ENCODE measurements around the gene STK11.

DNA sequence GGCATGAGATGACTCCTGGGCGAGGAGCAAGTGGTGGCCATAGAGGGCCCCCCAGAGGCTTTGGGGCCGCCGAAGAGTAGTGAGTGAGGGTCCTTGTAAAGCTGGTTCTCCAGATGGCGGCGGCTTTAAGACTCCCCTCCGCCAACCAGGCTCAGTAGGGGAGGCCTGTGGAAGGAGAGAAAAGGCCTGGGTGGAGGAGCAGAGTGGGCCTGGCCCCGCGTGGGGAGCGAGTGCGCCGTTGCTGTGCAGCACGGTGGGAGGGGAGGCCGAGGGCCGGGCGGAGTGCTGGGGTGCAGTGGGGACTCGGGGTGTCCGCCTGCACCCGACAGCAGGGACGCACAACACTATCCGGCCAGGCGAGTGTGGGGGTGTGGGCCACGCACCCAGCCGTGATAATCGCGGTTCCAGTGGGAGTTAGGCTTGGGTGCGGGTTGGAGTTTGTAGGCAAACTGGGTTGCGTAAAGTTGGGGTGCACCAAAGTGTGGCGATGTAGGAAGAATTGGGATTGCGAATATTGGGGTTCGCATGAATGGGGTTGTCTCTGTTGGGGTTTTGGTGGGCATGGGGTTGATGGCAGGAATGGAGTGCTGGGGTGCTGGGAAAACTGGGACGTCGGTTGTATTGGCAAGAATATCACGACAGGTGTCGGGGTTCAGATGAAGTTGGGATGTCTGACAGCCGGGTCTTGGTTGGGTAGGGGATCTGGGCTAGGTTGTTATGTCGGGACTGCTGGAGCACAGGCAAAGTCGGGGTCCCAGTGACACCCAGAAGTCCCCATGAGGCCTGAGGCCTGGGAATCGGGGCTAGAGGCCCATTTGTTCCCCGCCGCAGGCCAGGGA lies 62.9 kb downstream of the STK11 start:
- TF ChIP-seq, protein P1, sequence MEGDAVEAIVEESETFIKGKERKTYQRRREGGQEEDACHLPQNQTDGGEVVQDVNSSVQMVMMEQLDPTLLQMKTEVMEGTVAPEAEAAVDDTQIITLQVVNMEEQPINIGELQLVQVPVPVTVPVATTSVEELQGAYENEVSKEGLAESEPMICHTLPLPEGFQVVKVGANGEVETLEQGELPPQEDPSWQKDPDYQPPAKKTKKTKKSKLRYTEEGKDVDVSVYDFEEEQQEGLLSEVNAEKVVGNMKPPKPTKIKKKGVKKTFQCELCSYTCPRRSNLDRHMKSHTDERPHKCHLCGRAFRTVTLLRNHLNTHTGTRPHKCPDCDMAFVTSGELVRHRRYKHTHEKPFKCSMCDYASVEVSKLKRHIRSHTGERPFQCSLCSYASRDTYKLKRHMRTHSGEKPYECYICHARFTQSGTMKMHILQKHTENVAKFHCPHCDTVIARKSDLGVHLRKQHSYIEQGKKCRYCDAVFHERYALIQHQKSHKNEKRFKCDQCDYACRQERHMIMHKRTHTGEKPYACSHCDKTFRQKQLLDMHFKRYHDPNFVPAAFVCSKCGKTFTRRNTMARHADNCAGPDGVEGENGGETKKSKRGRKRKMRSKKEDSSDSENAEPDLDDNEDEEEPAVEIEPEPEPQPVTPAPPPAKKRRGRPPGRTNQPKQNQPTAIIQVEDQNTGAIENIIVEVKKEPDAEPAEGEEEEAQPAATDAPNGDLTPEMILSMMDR (IDR thresholded peaks at IDR 0.05): no peak
- no peak for TF ChIP-seq EZH2phosphoT487 (IDR thresholded peaks at IDR 0.05)
